Mucosa of descending colon (tissue), 3 donors: ENCODE measurements around the gene CDH4. TPM values are rescaled to one million over a fixed set of nuclear protein-coding genes. Genes with fewer than 3 reads are reported as not detected.

Experiments
- ATAC-seq: fragments of 200-7000 bp; cut with Tn5 transposase; one replicate; pipeline ENCODE4 v1.9.1; 2020; ENCODE audit warnings: mild to moderate bottlenecking, moderate library complexity
- DNase-seq, 3 donors: peaks; one replicate each; pipeline ENCODE4 v3.0.0-alpha.2; 2020
- H3K36me3 ChIP-seq: fragments of 200-600 bp; one replicate; pipeline ENCODE4 v1.8.0; 2021; ENCODE audit warnings: low read depth, mild to moderate bottlenecking
- H3K4me1 ChIP-seq: fragments of 200-600 bp; one replicate; pipeline ENCODE4 v1.8.0; 2021; ENCODE audit warnings: low read depth, mild to moderate bottlenecking
- H3K4me3 ChIP-seq: fragments of 200-600 bp; one replicate; pipeline ENCODE4 v1.8.0; 2021; ENCODE audit warnings: mild to moderate bottlenecking
- H3K9me3 ChIP-seq: fragments of 200-600 bp; one replicate; pipeline ENCODE4 v1.8.0; 2021; ENCODE audit warnings: mild to moderate bottlenecking
- intact Hi-C, 2 donors: fragments of 100-400 bp; cut with DNase I in 1 of 2; cut with micrococcal nuclease in 1 of 2; formaldehyde crosslinking; loops; one replicate each; pipeline versions ENCODE4 v1.11.0 to v1.11.1; 2022; cut with DNase I, micrococcal nuclease
- total RNA-seq, 3 donors: library from RNA; stranded (reverse); fragmentation: NEBNext Ultra II Directional in 2 of 3; extraction: Animal tissue kit (Norgen Biotek cat#: 25700) in 2 of 3; gene quantifications; one replicate each; pipeline versions ENCODE4 v1.2.1 to v1.2.4, GENCODE V29; 2021 to 2023
- TF ChIP-seq, protein P1 (sequence below): fragments of 200-600 bp; IDR thresholded peaks from one replicate; pipeline ENCODE4 v1.8.0; 2022; ENCODE audit warnings: antibody characterized with exemption, mild to moderate bottlenecking
- donor health status: DM: no; HTN: no; CAD: no; lungs with moderate emphysema.
- donor health status: DM: no; HTN: no; CAD: no.
- donor health status: DM: no; HTN: yes; CAD: no.

CDH4 gene
- total RNA-seq, 3 donors from 2014 or later: 0.16 TPM; not detected in 2

GRCh38 chr20:61663521-61664425 lies 411.7 kb downstream of the CDH4 start:
- H3K9me3 ChIP-seq: no peaks in the 10 kb centered on the region
- TF ChIP-seq, protein P1, sequence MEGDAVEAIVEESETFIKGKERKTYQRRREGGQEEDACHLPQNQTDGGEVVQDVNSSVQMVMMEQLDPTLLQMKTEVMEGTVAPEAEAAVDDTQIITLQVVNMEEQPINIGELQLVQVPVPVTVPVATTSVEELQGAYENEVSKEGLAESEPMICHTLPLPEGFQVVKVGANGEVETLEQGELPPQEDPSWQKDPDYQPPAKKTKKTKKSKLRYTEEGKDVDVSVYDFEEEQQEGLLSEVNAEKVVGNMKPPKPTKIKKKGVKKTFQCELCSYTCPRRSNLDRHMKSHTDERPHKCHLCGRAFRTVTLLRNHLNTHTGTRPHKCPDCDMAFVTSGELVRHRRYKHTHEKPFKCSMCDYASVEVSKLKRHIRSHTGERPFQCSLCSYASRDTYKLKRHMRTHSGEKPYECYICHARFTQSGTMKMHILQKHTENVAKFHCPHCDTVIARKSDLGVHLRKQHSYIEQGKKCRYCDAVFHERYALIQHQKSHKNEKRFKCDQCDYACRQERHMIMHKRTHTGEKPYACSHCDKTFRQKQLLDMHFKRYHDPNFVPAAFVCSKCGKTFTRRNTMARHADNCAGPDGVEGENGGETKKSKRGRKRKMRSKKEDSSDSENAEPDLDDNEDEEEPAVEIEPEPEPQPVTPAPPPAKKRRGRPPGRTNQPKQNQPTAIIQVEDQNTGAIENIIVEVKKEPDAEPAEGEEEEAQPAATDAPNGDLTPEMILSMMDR: no peak
- H3K4me3 ChIP-seq: no peak overlapping the region
- intact Hi-C loops: no loop called here
- no peak for ATAC-seq
- H3K4me1 ChIP-seq: no peaks in the 10 kb centered on the region
- peak in 1 of 3 donors; percentile 9 for DNase-seq
- no peaks in the 10 kb centered on the region for H3K36me3 ChIP-seq

DNA sequence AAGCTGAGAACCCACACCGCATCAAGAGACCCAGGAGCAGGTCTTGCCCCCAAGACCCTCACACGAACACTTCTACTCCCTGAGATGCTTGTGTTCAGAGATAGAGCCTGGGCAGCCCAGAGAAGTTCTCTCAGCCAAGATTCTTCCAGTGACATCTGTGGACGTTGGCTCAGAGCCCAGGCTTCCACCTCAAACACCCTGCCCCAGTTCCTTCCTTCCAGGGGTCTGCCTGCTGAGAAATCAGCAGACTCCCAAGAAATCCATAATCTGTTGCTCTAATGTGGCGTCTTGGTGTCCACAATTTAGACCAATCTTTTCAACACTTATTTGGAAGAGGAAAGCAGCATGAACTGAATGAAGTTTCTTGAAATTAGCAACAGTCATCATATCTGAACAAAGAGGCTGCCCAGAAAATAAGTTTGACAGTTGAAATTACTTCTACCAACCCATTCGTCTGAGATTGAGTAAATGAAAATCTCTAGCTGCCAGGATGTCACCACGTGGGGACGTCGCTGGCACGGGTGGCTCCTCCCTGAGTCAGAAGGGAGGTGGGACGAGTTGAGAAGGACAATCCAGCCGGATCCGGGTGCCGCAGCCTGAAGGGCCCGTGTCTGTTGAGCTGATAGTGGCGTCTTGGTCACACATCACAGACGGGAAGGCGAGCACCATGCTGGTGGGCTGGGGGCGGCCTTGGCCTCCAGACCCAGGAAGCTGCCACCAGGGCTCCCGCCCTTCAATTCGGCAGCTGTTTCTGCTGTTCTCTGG lies 412.7 kb downstream of the CDH4 start:
- no peaks in the 10 kb centered on the region for H3K36me3 ChIP-seq
- DNase-seq (peak in 1 of 3 donors; percentile 4), ATAC-seq (no peak)
- H3K9me3 ChIP-seq: no peaks in the 10 kb centered on the region
- H3K4me1 ChIP-seq: no peaks in the 10 kb centered on the region
- TF ChIP-seq, protein P1: no peak
- intact Hi-C loops: no loop called here
- no peak overlapping the region for H3K4me3 ChIP-seq

- TF ChIP-seq, protein P1: no peak
- Histone ChIP-seq H3K4me1 (no peaks in the 10 kb centered on the region), H3K9me3 (no peaks in the 10 kb centered on the region), H3K36me3 (no peaks in the 10 kb centered on the region), H3K4me3 (no peak overlapping the region)
- intact Hi-C loops: no loop called here
- DNase-seq (peak in 1 of 3 donors; percentile 6), ATAC-seq (no peak)
These were observed 413.7 kb downstream of the CDH4 start for GRCh38 chr20:61665528-61666470.

- TF ChIP-seq, protein P1: no peak
- DNase-seq (peak in 1 of 3 donors; percentile 12), ATAC-seq (no peak)
- Histone ChIP-seq H3K9me3 (no peaks in the 10 kb centered on the region), H3K4me1 (no peaks in the 10 kb centered on the region), H3K36me3 (no peaks in the 10 kb centered on the region), H3K4me3 (no peak overlapping the region)
- intact Hi-C loops: no loop called here
These were observed 414.4 kb downstream of the CDH4 start for GRCh38 chr20:61666471-61666832.

GRCh38 chr20:61667056-61667792 lies 415.2 kb downstream of the CDH4 start:
- Histone ChIP-seq H3K4me3 (no peak overlapping the region), H3K36me3 (no peaks in the 10 kb centered on the region), H3K9me3 (no peaks in the 10 kb centered on the region), H3K4me1 (no peaks in the 10 kb centered on the region)
- TF ChIP-seq, protein P1: no peak
- no peak for ATAC-seq
- DNase-seq: peak in 1 of 3 donors; percentile 6
- intact Hi-C loops: no loop called here
